Cerebellar nuclear complex (tissue), 1 donor: ENCODE measurements around the gene OLFML1.

Source experiments
- DNase-seq, 2 experiments: peaks; one replicate each; lab custom pipeline; 2025; lab: John Stamatoyannopoulos, UW

OLFML1 gene

GRCh38 chr11:7485186-7486097 is at the start of gene OLFML1:
Gene OLFML1 (plus strand): TSS chr11:7485506. CDS start chr11:7485876, 370 bp downstream.
- DNase-seq = no peak

GRCh38 chr11:7436146-7436545 is 49.2 kb upstream of the OLFML1 start:
- DNase-seq = no peak

DNA sequence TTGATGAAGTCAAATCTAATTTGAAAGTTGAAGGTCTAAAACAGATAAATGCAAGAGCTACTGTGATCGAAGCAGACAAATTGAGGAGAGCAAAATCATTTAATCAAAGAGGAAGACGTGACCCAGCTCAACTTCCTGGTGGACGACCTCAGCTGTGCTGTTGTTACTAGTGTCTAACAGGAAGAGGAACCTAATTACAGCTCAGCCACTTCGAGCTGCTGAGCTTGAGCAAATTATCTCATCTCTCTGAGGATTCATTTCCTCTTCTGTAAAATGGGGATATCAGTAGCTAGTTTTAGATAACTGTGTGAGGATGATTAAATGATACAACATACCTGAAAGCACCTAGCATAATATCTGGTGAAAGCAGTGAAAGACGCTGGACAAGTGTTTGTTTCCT is 48.6 kb upstream of the OLFML1 start:
- no peak for DNase-seq

DNA sequence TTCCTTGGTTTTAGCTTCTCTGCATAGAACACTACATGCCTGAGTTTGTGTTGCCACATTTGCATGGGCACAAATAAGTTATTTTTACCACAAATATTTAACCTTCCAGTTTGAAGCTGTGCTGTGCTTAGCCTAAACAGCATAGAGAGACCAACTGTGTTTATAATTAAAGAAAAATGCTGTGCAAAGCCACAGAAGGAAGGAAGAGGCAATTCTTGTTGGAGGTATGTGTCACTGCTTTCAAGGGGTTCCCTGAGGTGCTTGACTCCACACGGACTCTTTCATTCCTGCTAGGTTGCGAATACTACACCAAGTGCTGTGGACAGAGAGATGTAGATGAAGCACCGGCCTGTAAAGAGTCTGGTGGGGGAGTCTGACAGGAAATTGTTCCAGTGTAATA is 47.6 kb upstream of the OLFML1 start:
- no peak for DNase-seq

- no peak for DNase-seq
These were observed 45.5 kb upstream of the OLFML1 start for GRCh38 chr11:7439746-7440320.

DNA sequence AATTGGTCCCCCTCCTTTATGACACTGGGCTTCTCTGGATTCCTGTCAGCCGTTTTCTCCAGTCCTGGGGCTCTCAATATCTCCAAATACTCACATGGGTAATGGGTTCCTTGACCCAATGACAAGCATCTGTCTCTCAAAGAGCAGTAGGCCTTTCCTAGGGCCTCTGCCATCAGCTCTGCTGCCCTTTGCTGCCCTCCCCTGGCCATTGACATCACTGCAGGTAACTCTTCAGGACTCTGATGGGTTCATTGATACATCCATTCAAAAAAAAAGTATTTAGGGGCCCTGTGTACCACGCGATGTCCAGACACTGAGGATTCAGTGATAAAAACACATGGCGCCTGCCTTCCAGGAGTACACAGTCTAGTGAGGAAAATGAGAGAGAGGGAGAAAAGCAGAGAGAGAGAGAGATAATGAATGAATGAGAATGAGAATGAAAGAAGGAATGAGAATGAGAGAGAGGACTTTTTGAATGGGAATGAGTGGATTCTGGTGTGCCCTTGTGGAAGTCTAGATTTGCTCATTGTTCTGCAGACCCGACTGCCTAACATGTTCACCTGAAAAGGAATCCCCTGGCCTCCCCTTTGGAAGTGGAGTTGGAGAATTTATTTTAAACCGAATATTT is 42.6 kb upstream of the OLFML1 start:
- DNase-seq = peak in 1 of 2 experiments; percentile 47

- no peak for DNase-seq
These were observed 41.0 kb upstream of the OLFML1 start for GRCh38 chr11:7444091-7444981.

DNA sequence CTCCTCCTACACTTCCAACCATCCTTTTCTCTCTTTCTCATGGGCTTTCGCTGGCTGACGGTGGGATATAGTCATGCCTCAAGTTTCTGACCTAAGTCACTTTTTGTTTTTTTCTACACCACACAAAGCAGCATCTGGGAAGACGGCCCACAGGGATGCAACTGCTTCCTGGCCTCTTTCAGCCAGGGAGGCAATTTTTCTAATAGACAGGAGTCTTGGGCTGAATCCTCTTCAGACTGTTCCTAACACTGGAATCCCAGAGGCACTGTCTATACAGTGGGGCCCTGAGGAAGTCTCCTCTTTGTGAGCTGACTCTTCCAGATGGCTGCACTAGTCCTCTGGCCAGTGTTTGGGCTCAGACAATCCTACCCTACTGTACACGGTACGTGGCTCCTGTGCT is 39.7 kb upstream of the OLFML1 start:
- no peak for DNase-seq

DNA sequence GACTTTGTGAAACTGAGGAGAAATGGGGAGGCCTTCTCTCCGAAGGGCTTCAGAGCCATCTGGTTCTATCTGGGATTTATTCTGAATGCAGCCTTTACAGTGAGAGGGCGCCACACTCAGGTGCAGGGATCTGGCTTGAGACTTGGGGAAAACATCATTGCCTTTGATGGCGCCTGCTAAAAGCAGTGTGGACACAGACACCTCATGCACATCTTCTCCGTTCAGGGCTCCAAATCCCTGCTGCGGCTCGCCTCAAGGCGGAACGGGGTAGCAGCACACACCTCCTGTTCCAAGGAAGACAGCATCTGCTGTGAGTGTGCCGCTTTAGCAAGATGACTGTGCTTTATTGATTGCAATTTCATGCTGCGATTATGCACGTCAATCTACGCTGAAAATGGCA is 37.1 kb upstream of the OLFML1 start:
- peak in 1 of 2 experiments; percentile 27 for DNase-seq

GRCh38 chr11:7449211-7449840 is 36.0 kb upstream of the OLFML1 start:
- no peak for DNase-seq

DNA sequence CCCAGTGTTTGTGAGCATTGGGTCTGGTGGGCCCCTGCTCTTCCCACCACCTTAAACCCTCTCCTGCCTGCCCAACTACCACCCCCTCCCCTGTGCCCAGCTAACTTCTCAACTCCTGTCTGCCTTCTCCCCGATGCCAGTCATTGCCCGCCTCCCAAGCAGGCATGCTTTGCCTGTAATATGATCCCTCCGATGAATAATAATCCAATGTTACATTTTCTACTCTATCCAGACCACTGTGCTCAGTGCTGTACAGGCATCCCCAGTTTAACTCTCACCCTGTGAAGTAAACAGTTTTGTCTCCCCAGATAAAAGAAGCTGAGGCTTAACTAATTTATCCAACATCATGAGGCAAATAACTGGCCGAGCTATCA is 35.5 kb upstream of the OLFML1 start:
- DNase-seq = no peak

GRCh38 chr11:7450836-7451235 is 34.5 kb upstream of the OLFML1 start:
- DNase-seq = no peak

- no peak for DNase-seq
These were observed 33.8 kb upstream of the OLFML1 start for GRCh38 chr11:7451520-7451919.

DNA sequence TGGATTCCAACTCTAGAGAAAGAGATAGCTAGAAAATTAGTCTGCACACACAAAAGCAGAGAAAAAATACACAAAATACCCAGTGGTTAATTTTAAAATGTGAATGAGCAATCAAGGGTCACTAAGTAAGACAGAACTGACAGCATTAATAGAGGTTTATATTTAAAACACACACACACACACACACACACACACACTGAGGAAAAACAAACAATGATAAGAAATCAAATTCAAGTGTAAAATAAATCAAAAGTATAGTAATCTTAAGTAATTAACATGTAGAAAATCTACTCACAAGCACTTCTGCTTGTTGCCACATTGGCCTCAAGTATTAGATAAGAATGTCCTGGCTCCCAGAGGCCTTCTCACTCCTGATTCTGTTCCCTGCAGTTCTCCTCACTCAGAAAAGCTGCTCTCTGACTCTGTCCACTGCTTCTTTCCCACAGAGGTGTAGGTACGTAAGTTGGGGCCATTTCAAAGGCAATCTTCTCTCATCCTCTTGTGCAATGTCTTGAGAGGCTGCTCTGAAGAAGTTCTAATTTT is 33.3 kb upstream of the OLFML1 start:
- DNase-seq = no peak

DNA sequence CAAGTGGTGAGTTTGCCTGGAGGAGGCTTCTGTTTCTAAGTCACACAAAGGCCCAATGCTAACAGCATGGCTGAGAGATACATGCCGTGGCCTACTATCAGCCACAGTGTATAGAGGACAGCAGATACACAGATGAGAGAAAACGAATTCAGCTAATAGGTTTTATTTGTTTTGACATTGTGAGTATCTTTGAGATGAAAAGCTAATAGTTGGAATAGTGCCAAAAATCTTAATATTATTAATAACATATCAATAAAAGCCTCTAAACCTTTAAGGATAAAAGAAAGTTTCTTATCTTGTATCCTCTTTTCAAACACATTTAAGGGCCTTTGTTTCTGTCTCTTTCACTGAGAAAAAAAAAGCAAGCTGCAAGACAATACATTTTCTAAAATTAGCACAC is 30.5 kb upstream of the OLFML1 start:
- DNase-seq = no peak

GRCh38 chr11:7457211-7457610 is 28.1 kb upstream of the OLFML1 start:
- DNase-seq = no peak

- no peak for DNase-seq
These were observed 22.6 kb upstream of the OLFML1 start for GRCh38 chr11:7462706-7463105.

- no peak for DNase-seq
These were observed 17.7 kb upstream of the OLFML1 start for GRCh38 chr11:7467652-7468051.

DNA sequence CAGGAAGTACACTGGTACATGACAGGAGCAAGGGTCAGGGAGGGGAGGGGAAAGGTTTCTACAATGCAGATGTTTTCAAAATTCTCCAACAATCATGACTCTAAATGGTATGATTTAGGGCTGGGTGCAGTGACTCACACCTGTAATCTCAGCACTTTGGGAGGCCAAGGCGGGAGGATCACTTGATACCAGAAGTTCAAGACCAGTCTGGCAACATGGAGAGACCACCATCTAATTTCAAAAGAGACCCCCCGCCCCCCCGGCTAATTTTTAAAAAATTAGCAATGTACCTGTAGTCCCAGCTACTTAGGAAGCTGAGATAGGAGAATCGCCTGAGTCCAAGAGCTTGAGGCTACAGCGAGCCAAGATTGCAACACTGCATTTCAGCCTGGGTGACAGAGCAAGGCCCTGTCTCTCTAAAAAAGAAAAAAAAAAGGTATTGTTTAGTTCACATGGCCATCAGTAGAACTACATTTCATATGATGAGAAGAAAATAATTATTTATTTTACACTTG is 15.9 kb upstream of the OLFML1 start:
- no peak for DNase-seq

- DNase-seq = no peak
These were observed 14.2 kb upstream of the OLFML1 start for GRCh38 chr11:7471071-7471470.

- DNase-seq = no peak
These were observed 11.6 kb upstream of the OLFML1 start for GRCh38 chr11:7473717-7474116.
